ENCODE measurements around the gene CNTNAP1. TPM values are rescaled to one million over a fixed set of nuclear protein-coding genes. Genes with fewer than 3 reads are reported as not detected.

The CNTNAP1 gene
- total RNA-seq, 1 donor from 2014 or later, result 15.1 TPM

DNA sequence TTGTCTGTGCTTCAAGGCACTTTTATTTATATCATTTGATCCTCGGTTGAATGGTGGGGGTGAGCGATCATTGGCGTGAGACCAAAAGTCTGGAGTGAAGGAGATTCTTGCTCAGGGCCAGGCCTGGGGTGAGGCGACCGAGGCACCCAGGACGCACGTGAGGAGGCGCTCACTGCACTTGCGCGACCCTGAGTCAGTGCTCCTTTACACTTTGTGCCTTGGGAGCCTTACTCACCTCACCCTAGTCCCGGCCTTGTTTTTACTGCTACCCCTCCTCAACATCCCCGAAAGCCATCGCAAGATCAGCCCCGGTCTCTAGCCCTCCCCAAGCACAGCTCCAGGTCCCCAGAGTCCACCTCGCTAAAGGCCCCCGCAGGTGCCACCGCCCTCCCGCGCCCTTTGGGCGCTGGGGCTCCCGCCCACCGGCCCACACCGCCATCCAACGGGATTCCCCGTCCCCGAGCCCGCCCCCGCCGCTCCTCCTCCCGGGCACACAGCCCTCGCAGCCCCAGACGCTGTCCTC, 62.0 kb downstream of the CNTNAP1 start:
- Histone ChIP-seq H3K36me3 (no peaks in the 10 kb centered on the region), H2AFZ (replicated peaks) (peak overlapping the region; percentile 88), H3K4me2 (peak overlapping the region; percentile 93), H3F3A (ENCODE audit: low read depth) (peaks cover 9% of the 10 kb centered on the region), H3K27ac (peak overlapping the region; percentile 51), H3K4me1 (peaks cover 12% of the 10 kb centered on the region), H3K27me3 (peaks cover 20% of the 10 kb centered on the region), H3K9me3 (ENCODE audit: low read depth) (no peaks in the 10 kb centered on the region), H3K4me3 (peak overlapping the region; percentile 63), H4K20me1 (ENCODE audit: low read depth) (no peaks in the 10 kb centered on the region), H3K79me2 (ENCODE audit: low read depth) (peaks cover 49% of the 10 kb centered on the region), H3K9ac (peak overlapping the region; percentile 52)
- Mint-ChIP-seq H3K9me3 (peaks cover 5% of the 10 kb centered on the region), H3K27ac (peak overlapping the region; percentile 93), H3K27me3 (ENCODE audit: insufficient read depth, low read depth) (peaks cover 8% of the 10 kb centered on the region), H3K36me3 (no peaks in the 10 kb centered on the region), H3K4me1 (peaks cover 20% of the 10 kb centered on the region), H3K4me3 (peak overlapping the region; percentile 97)
- TF ChIP-seq CTCF (IDR thresholded peaks at IDR 0.05), result no peak
- no peak for TF ChIP-seq EZH2phosphoT487 (IDR thresholded peaks at IDR 0.05)
- no peak for TF ChIP-seq EZH2 (IDR thresholded peaks at IDR 0.05)
- DNase-seq (ENCODE audit: low spot score), result no peak

DNA sequence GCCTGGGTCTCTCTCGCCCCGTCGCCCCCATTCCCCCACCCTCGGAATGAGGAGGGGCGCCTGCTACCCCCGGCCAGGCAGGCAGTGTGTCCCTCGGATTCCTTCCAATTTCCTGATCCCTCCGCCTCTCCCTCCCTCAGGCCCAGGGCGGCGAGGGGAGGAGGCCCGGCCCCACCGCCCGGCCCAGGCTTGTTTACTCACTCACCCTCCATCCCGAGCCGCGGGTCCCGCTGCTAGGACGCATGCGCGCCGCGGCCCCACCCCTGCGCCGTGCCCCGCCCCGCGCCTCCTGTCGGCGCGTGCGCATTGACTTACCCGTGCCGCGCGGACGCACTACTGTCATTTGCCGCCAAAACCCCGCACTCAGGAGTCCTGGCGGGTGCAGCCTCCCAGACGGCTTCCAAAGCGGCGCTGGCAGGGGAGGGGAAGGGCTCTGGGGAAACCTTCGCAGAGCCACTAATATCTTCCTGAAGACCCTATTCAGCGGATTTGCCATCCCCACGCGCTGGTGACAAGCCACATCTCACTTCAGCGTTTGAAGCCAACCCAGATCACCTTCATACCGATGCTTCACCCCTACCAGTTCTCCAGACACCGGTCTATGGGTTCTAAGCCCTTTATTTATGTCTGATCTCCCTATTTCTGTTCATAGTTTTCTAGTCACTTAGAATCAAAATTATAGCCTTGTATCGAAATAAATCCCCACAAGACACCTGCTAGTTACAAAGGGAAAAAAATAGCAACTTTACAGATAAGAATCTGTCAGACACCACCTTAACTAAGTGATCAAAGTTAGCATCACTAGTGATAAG, 62.7 kb downstream of the CNTNAP1 start, which contains the start of gene EZH1:
TSS of gene EZH1 (minus strand) at position 235 of the 812 bp plus-strand sequence. CDS start 16,099 bp downstream, outside the sequence.
- peak within 1 kb of the TSS; percentile 88 for H2AFZ ChIP-seq (replicated peaks)
- H3K4me2 ChIP-seq, result peak within 1 kb of the TSS; percentile 93
- no peaks in the 10 kb centered on the region for H3K36me3 ChIP-seq
- Mint-ChIP-seq H3K36me3 (no peaks in the 10 kb centered on the region), H3K9me3 (peaks cover 5% of the 10 kb centered on the region), H3K27ac (peak within 1 kb of the TSS; percentile 93), H3K27me3 (ENCODE audit: insufficient read depth, low read depth) (peaks cover 8% of the 10 kb centered on the region), H3K4me1 (peaks cover 22% of the 10 kb centered on the region), H3K4me3 (peak within 1 kb of the TSS; percentile 97)
- peak; percentile 98 for DNase-seq (ENCODE audit: low spot score)
- peak within 1 kb of the TSS; percentile 63 for H3K4me3 ChIP-seq
- H4K20me1 ChIP-seq (ENCODE audit: low read depth), result no peaks in the 10 kb centered on the region
- peak within 1 kb of the TSS; percentile 51 for H3K27ac ChIP-seq
- H3K9ac ChIP-seq, result peak within 1 kb of the TSS; percentile 52
- H3K79me2 ChIP-seq (ENCODE audit: low read depth), result peaks cover 43% of the 10 kb centered on the region
- H3F3A ChIP-seq (ENCODE audit: low read depth), result peaks cover 9% of the 10 kb centered on the region
- H3K4me1 ChIP-seq, result peaks cover 15% of the 10 kb centered on the region
- H3K27me3 ChIP-seq, result peaks cover 20% of the 10 kb centered on the region
- H3K9me3 ChIP-seq (ENCODE audit: low read depth), result no peaks in the 10 kb centered on the region
- TF ChIP-seq EZH2 (IDR thresholded peaks at IDR 0.05) (no peak), CTCF (IDR thresholded peaks at IDR 0.05) (no peak), EZH2phosphoT487 (IDR thresholded peaks at IDR 0.05) (no peak)

GRCh38 chr17:42748202-42748907, 66.0 kb downstream of the CNTNAP1 start:
- peaks cover 9% of the 10 kb centered on the region for H3F3A ChIP-seq (ENCODE audit: low read depth)
- H3K36me3 ChIP-seq, result no peaks in the 10 kb centered on the region
- H3K4me2 ChIP-seq, result no peak overlapping the region
- peaks cover 5% of the 10 kb centered on the region for H3K9me3 Mint-ChIP-seq
- H3K4me3 Mint-ChIP-seq, result no peak overlapping the region
- H3K79me2 ChIP-seq (ENCODE audit: low read depth), result peaks cover 9% of the 10 kb centered on the region
- H3K27me3 Mint-ChIP-seq (ENCODE audit: insufficient read depth, low read depth), result peaks cover 8% of the 10 kb centered on the region
- TF ChIP-seq EZH2 (IDR thresholded peaks at IDR 0.05) (no peak), CTCF (IDR thresholded peaks at IDR 0.05) (no peak), EZH2phosphoT487 (IDR thresholded peaks at IDR 0.05) (no peak)
- peaks cover 15% of the 10 kb centered on the region for H3K4me1 ChIP-seq
- no peaks in the 10 kb centered on the region for H3K9me3 ChIP-seq (ENCODE audit: low read depth)
- H3K9ac ChIP-seq, result no peak overlapping the region
- H3K4me1 Mint-ChIP-seq, result peaks cover 19% of the 10 kb centered on the region
- DNase-seq (ENCODE audit: low spot score), result no peak
- no peaks in the 10 kb centered on the region for H4K20me1 ChIP-seq (ENCODE audit: low read depth)
- H3K27me3 ChIP-seq, result peaks cover 35% of the 10 kb centered on the region
- H2AFZ ChIP-seq (replicated peaks), result no peak overlapping the region
- H3K27ac ChIP-seq, result no peak overlapping the region
- H3K27ac Mint-ChIP-seq, result no peak overlapping the region
- H3K4me3 ChIP-seq, result no peak overlapping the region
- no peaks in the 10 kb centered on the region for H3K36me3 Mint-ChIP-seq
